ENCODE results near the gene STX1B.
"Not testable (repeated sequence)": the region's sequence is repeated elsewhere in the genome, so short reads cannot be mapped to it uniquely, and the experiment has no call there.

STX1B gene

DNA sequence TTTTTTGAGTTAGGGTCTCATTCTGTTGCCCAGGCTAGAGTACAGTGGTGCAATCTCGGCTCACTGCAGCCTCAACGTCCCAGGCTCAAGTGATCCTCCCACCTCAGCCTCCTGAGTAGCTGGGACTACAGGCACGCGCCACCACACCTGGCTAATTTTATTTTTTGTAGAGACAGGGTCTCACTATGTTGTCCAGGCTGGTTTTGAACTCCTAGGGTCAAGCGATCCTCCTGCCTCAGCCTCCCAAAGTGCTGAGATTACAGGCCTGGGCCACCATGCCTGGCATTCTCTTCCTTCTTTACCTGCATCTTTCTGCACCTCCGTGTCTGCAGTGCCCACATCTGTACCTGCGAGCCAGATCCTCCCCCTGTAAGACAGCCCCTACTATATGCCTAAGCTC, 1.4 kb upstream of the STX1B start:
- DNase-seq: not testable (repeated sequence)

DNA sequence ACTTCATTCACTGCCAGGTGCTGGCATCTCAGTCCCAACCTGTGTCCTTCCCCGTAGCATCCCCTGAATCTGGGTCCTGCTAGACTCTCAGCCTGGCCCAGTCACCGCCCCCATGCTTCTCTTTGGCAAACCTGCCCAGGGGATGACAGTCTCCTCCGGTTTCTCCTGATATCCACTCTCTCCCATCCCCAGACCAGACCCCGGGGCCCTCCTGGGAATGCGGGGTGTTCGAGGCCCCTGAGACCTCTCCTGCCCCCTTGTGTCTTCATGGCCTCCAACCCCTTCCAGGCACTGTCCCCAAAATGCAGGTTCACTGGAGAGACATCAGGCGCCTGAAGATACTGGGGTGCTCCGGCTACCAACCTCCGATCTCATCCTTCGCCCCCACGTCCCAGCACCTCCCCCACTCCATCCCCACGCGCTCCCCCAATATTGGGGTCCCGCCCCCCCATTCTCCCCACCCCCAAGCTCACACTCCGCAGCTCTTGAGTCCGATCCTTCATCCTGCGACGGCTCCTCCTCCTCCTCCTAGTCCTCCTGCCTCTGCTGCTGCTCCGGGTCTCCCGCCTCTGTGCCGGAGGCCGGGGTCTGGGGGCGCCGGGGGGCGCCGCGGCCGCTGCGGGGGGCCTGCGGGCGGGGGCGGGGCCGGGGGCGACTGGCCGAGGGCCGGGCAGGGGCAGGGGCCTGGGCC, 399 bp downstream of the STX1B start:
- DNase-seq: no peak

DNA sequence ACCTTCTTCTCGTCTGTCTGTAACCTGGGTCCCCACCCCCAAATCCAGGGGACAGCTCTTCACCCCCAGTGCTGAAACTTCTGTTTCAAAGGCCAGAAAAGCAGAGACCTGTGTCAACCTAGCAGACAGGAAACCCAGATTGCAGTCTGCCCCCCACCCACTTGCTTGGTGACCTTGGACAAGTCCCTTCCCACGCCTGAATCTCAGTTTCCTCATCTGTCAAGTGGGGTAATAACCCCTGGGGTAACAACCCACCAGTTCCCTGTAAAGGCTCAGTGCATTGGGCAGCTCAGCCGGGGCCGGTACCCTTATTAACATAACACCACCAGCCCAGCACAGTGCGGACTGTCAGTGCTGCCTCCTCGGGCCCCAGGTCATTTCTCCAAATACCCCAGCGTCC, 1.3 kb downstream of the STX1B start:
- DNase-seq: no peak

DNA sequence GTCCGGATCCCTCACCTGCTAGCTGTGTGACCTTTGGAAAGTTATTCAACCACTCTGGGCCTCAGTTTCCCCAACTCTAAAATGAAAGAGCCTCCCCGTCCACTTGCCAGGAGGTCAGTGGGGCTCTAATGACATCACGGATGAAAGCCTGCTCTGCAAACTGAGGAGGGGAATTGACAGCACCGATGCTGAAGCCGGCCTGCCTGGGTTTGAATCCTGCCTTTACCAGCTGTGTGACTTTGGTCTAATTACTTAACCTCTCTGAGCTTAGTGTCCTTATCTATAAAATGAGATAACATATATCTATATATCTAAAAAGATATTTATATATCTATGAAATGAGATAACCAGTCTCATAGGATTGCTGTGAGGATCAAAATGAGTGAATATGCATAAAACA, 1.9 kb downstream of the STX1B start:
- no peak for DNase-seq

DNA sequence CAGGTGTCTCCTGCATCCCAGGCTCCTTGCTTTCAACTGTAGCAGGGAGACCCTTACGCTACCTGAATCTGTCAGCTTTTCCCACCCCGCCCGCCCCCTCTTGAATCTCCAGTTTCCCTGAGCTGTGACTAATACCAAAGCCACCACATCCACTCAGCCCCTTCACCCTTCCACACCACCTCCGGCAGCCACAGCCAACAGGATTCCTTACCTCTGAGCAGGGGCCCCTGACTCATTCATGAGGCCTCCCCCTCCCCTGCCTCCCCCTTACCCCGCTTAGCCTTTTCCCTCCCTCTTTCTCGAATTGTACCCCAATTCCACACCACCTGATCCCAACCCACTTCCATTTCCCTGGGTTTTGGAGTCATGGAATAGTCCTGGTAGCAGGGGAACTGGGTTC, 2.3 kb downstream of the STX1B start:
- no peak for DNase-seq

DNA sequence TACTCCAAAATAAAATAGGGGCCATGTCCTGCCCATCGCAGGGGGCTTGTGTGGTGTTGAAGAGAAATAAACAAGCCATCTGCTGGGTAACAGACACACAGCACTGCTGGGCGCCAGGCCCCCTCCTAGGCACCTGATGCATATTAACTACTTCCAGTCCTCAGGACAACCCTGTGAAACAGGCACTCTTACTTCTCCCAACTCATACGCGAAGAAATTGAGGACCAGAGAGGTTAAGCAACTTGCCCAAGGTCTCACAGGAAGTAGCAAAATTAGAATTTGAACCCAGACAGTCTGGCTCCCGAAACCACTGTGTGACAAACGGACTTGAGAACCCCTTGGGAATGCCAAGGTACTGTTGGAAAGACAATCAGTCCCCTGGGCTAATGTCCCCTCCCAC, 2.8 kb downstream of the STX1B start:
- DNase-seq: no peak

DNA sequence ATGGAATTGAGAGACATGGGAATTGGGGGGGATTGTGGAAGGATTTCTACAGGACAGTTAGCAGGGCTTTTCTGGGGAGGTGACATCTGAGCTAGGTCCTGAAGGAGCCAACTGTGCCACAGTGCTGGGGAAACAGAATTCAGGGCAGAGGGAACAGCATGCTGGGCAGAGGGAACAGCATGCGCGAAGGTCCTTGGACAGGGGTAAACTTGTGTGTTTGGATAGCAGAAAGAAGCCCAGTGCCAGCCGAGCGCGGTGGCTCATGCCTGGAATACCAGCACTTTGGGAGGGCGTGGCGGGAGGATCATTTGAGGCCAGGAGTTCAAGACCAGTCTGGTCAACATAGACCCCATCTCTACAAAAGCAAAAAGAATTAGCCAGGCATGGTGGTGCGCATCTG, 3.8 kb downstream of the STX1B start:
- DNase-seq: no peak

DNA sequence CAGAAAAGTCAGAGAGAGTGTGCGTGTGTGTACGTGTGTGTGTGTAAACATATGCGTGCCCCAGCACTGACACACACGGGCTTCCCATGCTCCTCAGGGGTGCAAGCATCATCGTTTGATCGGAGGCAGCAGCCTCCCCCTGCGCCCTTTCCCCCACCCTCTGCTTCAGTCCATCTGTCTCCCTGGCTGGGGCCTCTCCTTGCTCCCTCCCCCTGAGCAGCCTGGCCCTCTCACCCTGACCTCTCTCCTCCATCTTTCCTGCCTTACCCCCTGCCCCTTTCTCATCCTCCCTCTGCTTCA, 4.4 kb downstream of the STX1B start:
- no peak for DNase-seq

DNA sequence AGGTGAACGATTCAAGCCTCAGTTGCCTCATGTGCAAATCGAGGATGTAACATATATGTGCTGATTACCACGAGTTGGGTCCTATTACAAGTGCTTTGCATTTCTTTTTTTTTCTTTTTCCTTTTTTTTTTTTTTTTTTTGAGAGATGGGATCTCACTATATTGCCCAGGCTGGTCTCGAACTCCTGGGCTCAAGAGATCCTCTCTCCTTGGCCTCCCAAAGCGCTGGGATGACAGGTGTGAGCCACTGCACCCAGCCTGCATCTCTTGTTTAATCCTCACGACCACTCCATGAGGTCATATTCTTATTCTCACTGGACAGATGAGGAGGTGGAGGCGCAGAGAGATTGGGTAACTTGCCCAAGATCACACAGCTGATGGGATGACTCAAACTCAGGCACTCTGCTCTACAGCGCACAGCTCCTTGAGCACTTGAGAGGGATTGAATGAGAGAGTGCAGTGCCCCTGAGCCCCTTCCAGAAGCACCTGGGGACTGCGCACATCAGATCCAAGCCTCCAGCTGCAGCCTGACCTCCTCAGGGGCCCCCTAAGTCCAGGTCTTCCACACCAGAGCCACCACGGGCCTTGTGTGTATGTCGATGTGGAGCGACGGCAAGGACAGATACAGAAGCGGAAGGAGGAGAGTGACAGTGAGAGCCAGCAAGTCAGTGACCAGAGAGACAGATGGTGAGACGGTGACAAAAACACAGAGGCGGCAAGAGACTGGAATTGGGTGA, 4.9 kb downstream of the STX1B start:
- no peak for DNase-seq

DNA sequence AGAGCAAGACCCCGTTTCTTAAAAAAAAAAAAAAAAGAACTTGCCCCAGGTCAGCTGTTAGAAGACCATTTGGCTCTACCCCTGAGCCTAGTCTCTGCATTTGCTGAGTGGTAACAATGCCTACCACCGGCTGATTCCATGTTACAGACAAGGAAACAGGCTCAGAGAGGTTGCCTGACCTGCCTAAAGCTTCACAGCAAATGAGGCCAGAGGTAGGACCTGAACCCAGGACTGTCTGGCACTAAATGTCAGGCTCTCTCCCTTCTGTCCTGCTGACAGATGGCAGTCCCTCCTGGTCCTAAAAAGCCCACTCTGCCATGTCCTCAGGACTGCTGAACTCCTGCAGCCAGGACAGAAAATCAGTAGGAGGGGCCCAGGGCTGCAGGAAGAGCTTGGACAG, 5.8 kb downstream of the STX1B start:
- no peak for DNase-seq

DNA sequence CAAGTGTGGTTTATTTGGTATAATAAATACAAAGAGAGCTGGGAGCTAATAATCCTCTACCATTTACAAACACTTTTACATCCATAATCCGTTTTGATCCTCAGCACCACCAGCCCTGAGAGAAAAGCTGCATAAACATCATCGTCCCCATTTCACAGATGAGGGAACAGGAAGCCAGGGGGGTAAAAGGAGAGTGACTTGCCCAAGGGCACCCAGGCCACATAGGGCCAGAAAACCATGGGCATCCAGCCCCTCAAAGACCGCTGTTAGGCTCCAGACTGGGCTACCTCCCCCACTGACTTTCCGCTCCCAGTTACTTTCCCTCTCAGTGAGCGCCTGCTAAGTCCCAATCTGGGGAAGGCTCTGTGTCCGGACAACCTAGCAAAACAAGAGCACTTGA, 6.7 kb downstream of the STX1B start:
- no peak for DNase-seq

DNA sequence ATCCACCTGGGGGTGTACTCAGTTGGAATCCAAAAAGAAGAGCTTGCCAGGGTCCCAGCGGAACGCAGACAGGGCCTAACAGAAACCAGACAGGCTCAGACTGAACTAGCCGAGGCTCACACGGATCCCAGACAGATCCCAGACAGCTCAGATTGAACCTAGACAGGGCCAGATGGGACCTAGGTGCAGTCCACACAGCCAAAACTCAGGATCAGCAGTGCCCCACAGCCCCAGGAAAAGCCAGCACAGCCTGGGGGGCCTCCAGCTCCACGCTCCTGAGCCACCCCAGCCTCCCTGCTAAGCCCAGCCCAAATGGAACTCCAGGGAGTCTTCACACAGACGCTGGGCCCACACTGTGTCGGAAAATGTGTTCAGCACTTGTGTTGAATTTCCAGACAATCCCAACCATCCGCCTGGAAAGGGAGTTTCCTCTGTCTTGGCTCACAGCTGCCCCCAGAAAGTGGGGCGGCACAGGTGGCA, 7.5 kb downstream of the STX1B start:
- no peak for DNase-seq

DNA sequence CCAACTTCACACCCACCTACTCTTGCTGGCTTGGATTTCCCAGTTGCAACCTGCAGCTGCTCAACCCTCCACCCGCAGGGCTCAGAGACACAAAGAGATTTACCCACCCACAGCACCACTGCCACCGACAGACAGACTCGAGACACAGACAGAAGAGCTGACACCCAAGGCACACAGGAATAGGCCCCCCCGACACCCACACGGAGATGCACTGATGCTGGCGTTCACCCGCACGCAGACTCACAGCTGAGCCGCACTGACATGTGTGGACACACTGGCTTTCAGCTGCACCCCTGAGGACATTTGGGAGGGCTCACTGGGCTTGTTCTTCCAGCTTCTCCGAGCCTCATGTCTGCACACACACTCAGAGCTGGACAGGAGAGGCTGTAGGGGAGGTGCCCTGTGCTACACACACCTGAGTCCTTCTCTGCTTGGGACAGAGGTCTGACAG, 8.2 kb downstream of the STX1B start:
- DNase-seq: no peak

DNA sequence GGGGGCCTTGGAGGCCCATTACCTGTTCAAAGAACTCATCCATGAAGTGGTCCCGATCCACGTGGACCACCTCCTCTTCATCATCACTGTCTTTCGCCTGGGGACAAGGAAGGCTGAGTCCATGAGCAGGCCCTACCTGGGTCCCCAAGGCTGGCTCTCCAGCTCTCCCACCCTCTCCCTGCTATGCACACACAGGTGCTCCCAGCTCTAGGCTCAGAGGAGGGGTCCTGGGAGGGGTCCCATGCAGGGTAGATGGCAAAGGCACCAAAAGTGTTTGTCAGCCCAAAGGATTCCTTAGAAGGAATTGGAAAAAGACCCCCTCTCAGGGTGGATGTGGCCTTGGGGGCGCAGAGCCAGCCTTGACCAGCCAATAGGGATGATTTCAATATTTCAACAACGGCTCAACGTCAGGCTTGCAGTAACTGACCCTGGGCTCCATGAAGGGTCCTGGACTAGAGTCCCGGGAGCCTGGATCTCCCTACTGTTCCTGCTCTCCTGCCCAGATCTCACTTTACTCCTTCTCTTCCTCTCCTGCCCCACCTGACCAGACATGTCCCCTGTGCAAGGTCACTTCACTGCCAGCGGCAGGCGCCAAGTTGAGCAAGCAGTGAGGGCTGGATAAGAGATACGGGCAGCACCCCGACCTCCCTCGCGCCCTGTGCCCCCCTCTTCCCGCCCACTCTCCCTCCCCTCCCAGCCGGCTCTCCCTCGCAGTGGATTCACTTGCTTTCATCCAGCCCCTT, 8.8 kb downstream of the STX1B start:
- no peak for DNase-seq

DNA sequence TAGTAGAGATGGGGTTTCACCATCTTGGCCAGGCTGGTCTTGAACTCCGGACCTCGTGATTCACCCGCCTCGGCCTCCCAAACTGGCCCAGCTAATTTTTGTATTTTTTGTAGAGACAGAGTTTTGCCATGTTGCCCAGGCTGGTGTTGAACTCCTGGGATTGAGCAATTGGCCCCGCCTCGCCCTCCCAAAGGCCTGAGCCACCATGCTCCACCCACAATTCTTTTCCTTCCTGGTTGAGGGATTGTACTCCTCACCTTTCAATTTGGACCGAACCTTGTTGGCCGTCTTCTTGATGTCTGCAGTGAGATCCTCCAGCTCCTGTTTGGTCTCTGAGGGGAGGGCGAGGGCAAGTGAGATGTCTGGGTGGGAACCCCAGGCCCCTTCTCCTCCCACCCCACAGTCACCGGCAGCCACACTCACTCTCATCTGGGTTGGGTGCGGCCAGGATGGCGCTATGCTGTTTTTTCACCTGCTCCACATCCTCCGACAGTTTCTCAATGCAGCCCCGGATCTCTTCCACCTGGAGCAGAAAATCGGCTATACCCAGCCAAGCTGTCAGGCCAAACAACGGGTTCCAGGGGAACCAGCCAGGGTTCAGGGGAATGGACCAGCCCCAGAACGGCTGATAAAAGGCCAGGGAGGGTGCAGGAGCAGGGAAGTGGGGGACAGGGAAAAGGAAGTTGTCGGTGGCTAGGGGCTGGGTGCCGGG, 9.6 kb downstream of the STX1B start:
- no peak for DNase-seq

DNA sequence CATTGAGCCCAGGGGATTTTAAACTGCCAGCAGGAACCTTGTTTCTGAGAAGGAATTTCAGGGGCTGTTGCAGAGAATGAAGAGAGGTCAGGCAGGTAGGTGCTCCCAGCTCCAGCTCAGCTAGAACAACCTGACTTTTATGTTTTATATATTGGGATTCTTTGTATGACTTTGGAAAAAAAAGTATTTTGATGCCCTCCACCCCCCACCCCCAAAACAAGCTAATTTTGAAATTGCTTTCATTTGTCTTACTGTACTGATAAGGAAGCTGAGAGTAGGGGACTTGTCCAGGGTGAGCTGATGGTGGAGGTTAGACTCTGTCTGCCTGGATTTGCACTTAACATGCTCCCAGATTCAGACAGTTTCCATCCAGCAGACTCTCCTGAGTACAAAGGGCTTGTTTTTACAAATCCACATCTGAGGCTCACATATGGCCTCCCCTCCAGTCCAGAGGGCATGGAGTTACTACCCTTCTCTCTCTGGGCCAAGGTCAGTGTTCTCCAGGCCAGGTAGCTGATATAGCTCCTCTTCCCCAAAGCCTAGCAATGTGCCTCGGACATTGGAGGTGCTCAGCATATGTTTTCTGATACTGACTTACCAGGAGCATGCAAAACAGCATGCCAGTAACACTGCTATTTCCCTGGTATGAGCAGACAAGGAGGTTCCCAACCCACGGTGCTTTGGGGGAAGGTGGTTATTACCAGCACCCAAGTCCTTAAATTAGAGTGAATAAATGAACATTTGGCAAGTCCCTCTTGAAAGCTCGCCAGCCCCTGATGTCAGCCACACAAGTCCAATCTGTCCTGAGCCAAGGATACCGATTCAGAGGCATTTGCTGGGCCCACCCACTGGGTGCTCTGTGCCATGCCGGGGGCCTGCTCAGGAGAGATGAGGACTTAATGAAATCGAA, 11.3 kb downstream of the STX1B start:
- no peak for DNase-seq

DNA sequence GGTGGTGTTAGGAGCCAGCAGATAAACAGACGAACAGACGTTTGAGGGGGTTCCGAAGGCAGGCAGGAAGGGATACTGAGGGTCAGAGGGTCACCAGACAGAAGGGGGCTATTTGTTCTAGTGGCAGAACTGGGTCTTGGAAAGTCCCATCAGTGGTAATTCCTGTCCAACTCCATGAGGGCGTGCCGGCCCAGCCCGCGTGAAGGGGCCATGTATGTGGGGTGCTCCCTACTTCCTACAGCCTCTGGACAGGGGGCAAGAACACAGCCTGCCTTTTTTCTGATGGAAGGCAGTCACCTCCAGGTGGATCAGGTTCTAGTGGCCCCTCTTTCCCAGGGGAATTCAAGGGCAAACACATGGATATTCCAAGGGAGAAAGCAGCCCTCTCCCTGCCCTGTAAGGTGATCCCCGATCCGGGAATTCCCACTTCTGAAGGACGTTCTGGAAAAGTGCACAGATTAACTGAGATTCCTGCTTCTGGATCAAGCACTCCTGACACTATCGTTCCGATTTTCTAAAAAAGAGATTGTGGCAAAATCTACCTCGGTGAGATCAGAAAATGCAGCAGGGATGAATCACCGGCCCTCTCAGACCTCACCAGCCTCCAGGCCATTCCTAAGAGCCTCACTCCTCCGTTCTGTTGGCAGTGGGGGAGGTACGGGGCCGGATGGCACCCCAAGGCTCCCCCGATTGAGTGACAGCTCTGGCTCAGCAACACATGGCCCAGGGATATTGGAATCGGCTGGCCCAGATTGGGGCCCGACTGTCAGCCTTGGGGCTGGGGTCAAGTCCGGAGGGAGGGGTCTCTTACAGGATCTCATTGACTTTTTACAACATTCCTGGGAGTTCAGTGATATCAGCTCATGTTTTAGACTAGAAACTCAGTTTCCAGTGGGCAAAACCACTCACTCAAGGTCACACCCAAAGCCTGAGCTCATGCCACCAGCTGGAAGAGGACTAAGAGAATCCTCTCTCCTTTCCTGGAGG, 12.4 kb downstream of the STX1B start:
- DNase-seq: no peak

DNA sequence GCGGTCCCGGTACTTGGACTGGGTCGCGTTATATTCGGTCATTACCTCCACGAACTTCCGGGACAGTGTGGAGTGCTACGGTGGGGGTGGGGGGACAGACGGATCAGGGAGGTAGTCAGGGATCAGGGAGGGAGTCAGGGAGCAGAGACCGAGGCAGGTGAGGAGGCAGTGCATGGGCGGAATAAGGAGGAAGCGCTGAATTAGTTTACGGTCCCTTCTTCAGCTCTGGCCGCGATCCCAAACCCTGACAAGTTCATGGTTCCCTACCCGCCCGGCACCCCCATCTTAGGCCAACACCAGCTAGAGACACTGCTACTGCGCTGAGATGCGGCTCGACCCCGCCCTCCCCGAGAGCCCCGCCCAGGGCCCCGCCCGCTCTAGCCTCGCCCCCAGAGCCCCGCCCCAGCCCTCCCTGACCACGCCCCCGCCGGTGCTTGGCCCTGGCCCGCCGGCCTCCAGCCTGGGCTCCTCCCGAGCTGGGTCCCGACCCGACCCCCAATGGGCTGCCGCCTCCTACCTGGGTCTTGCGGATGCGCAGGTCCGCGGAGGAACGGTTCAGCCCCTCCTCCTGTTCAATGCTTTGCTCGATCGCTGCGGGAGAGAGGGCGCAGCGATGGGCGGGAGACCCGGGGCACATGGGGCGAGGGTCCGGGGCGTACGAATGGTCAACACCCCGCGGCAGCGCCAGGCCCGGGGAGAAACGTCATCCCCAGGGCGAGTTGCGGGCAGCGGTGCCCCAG, 13.3 kb downstream of the STX1B start:
- DNase-seq: peak; percentile 78

DNA sequence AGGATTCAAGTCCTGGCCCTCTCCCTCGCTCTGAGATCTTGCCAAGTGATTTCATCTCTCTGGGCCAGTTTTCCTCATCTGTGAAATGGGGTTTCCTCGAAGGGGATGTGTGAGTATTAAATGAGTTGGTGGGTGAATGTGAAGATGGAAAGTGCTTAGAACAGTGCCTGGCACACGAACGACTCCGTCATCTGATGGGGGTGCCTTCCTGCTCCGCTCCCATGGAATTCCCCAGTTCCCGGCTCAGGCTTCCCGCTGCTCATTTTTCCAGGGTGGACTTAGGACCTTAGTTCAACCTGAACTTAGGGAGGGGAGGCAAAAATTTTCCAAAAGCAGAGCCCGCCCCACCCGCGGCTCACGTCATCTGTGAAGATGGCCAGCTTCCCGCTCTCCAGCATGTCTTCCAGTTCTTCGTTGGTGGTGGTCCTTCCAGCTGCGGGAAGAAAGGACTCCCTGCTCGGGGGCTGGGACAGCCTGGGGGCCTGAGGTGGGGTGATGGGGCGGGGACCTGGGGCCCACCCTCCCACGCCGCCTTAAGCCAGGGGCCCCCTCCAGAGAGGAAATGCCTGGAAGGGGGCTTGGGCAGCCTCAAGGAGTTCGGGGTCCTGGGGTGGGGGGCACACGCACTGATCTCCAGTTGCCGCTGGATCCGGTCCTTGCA, 14.0 kb downstream of the STX1B start:
- no peak for DNase-seq

DNA sequence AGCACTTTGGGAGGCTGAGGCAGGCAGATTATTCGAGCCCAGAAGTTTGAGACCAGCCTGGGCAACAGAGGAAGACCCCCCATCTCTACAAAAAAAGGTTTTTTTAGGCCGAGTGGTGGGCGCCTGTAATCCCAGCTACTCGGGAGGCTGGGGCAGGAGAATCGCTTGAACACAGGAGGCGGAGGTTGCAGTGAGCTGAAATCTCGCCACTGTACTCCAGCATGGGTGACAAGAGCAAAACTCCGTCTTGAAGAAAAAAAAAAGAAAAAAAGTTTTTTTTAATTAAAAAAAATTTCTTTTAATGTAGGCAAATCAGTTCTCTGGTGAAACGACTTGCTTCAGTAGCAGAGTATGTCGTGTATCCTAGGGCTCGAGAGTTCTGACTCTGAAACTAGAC, 14.5 kb downstream of the STX1B start:
- no peak for DNase-seq
